ENCODE measurements around the gene LRCH1. TPM values are rescaled to one million over a fixed set of nuclear protein-coding genes. Genes with fewer than 3 reads are reported as not detected.

Gene LRCH1
- total RNA-seq, 1 experiment from 2014 or later, result 11.7 TPM

GRCh38 chr13:46595885-46596275, 42.9 kb downstream of the LRCH1 start:
- Mint-ChIP-seq H3K9me3 (ENCODE audit: low read depth, unreplicated experiment) (no peaks in the 10 kb centered on the region), H3K36me3 (ENCODE audit: insufficient read depth, unreplicated experiment) (no peaks in the 10 kb centered on the region), H3K27ac (ENCODE audit: unreplicated experiment) (no peak overlapping the region), H3K27me3 (ENCODE audit: unreplicated experiment) (no peaks in the 10 kb centered on the region), H3K4me3 (ENCODE audit: low read depth, unreplicated experiment) (no peak overlapping the region), H3K4me1 (ENCODE audit: low read depth, unreplicated experiment) (peaks cover 41% of the 10 kb centered on the region)
- intact Hi-C loops (cut with micrococcal nuclease; ENCODE audit: unreplicated experiment), result no loop called here
- no peak for TF ChIP-seq CTCF (IDR thresholded peaks at IDR 0.05; ENCODE audit: unreplicated experiment)
- CTCF ChIA-PET, result interaction anchor here (0.6 kb wide), 1 partner anchor 24 kb away, joined by 3 read pairs; no protein-coding TSS in a partner anchor
- DNase-seq, result no peak
- BruUV-seq (replicated peaks), result no TSS peak

GRCh38 chr13:46596466-46596865, 43.5 kb downstream of the LRCH1 start:
- no peak overlapping the region for H3K4me3 Mint-ChIP-seq (ENCODE audit: low read depth, unreplicated experiment)
- H3K4me1 Mint-ChIP-seq (ENCODE audit: low read depth, unreplicated experiment), result peaks cover 47% of the 10 kb centered on the region
- H3K27ac Mint-ChIP-seq (ENCODE audit: unreplicated experiment), result no peak overlapping the region
- DNase-seq, result no peak
- H3K9me3 Mint-ChIP-seq (ENCODE audit: low read depth, unreplicated experiment), result no peaks in the 10 kb centered on the region
- BruUV-seq (replicated peaks), result no TSS peak
- no peak for TF ChIP-seq CTCF (IDR thresholded peaks at IDR 0.05; ENCODE audit: unreplicated experiment)
- intact Hi-C loops (cut with micrococcal nuclease; ENCODE audit: unreplicated experiment), result no loop called here
- no peaks in the 10 kb centered on the region for H3K36me3 Mint-ChIP-seq (ENCODE audit: insufficient read depth, unreplicated experiment)
- H3K27me3 Mint-ChIP-seq (ENCODE audit: unreplicated experiment), result no peaks in the 10 kb centered on the region
- CTCF ChIA-PET, result no interaction called here

GRCh38 chr13:46598140-46598819, 45.3 kb downstream of the LRCH1 start:
- no TSS peak for BruUV-seq (replicated peaks)
- Mint-ChIP-seq H3K4me3 (ENCODE audit: low read depth, unreplicated experiment) (no peak overlapping the region), H3K9me3 (ENCODE audit: low read depth, unreplicated experiment) (no peaks in the 10 kb centered on the region), H3K4me1 (ENCODE audit: low read depth, unreplicated experiment) (peaks cover 36% of the 10 kb centered on the region), H3K36me3 (ENCODE audit: insufficient read depth, unreplicated experiment) (no peaks in the 10 kb centered on the region), H3K27ac (ENCODE audit: unreplicated experiment) (no peak overlapping the region), H3K27me3 (ENCODE audit: unreplicated experiment) (no peaks in the 10 kb centered on the region)
- CTCF ChIA-PET, result no interaction called here
- no peak for TF ChIP-seq CTCF (IDR thresholded peaks at IDR 0.05; ENCODE audit: unreplicated experiment)
- DNase-seq, result no peak
- intact Hi-C loops (cut with micrococcal nuclease; ENCODE audit: unreplicated experiment), result no loop called here

GRCh38 chr13:46598820-46599180, 45.8 kb downstream of the LRCH1 start:
- no TSS peak for BruUV-seq (replicated peaks)

More at GRCh38 chr13:46598820-46599180, 45.8 kb downstream of the LRCH1 start:
- no peak for DNase-seq
- no peaks in the 10 kb centered on the region for H3K36me3 Mint-ChIP-seq (ENCODE audit: insufficient read depth, unreplicated experiment)
- peaks cover 39% of the 10 kb centered on the region for H3K4me1 Mint-ChIP-seq (ENCODE audit: low read depth, unreplicated experiment)
- H3K27ac Mint-ChIP-seq (ENCODE audit: unreplicated experiment), result no peak overlapping the region
- intact Hi-C loops (cut with micrococcal nuclease; ENCODE audit: unreplicated experiment), result no loop called here
- CTCF ChIA-PET, result no interaction called here
- no peak overlapping the region for H3K4me3 Mint-ChIP-seq (ENCODE audit: low read depth, unreplicated experiment)
- H3K9me3 Mint-ChIP-seq (ENCODE audit: low read depth, unreplicated experiment), result no peaks in the 10 kb centered on the region
- TF ChIP-seq CTCF (IDR thresholded peaks at IDR 0.05; ENCODE audit: unreplicated experiment), result no peak
- H3K27me3 Mint-ChIP-seq (ENCODE audit: unreplicated experiment), result no peaks in the 10 kb centered on the region
